NCI-H2171 (cell line): Measurements from ENCODE around the gene PPP1R27.
"Not testable (repeated sequence)": the region's sequence is repeated elsewhere in the genome, so short reads cannot be mapped to it uniquely, and the experiment has no call there.

Experiments
- DNase-seq: peaks from one replicate; lab custom pipeline; 2025; lab: John Stamatoyannopoulos, UW

The PPP1R27 gene

DNA sequence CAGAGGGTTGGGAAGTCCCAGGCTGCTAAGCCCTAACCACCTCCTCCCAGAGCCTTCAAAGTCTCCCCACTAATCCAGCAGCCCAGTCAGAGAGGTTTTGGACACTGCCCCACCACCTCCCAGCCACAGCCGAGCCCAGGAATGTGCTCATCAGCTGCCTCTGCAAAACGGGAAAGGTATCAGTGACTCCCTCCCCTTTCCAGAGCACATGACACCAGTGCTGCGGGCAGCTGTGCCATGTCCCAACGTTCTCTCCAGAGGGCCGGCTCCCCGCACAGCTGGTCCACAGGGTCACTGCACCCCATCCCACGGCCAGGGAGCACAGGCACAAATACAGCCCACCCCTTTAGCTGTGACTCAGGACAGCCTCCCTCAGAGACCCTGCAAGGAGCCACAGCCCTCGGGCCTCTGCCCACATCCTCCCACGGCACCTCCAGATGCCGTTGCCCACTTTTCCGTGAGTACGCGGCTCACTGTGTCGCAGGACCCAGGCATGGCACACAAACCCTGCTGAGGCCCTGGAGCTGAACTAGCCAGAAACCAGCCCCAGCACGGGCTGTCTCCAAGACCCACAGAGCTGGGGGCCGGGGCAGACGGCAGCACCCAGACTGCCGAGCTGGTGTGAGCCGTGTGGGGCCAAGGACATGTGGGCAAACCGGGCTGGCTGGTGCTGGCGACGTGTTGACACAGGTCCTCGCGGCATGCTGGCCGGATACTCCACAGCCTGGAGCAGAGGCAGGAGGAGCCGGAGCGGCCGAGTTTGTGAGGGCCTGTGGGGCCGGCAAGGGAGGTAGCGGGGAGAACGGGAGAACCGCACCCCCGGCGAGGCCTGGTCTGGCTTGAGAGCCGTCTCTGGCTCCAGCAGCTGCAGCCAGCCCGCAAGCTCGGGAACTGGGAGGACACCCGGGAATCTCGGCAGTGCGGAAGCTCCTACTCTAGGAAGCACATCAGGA lies 6.3 kb upstream of the PPP1R27 start:
- no peak for DNase-seq

DNA sequence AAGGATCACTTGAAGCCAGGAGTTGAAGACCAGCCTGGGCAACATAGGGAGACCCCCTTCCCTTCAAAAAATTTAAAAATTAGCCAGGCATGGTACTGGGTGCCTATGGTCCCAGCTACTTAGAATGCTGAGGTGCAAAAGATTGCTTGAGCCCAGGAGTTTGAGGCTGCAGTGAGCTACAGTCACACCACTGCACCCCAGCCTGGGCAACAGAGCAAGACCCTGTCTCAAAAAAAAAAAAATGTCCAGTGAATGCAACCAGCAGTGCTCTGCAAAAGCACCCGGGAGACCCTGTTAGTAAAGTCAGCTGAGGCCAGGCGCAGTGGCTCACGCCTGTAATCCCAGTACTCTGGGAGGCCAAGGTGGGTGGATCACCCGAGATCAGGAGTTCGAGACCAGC lies 5.2 kb upstream of the PPP1R27 start:
- not testable (repeated sequence) for DNase-seq

DNA sequence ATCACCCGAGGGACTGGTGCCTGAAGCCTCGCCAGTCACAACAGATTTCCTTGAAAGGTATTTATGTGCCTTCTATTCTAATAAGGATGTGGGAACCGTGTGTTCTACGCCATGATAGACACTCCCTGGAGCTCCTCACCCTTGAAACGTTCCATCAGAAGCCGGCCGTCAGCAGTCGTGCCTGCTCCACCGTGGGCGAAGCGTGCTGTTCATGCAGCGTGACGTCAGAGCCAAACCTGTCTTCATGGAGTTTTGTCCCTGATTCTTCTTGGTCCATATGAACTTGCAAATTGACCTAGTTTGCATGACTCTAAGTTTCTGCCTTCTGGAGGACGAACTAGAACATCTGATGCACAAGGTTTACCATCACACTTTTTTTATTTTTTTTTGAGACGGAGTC lies 4.5 kb upstream of the PPP1R27 start:
- no peak for DNase-seq

DNA sequence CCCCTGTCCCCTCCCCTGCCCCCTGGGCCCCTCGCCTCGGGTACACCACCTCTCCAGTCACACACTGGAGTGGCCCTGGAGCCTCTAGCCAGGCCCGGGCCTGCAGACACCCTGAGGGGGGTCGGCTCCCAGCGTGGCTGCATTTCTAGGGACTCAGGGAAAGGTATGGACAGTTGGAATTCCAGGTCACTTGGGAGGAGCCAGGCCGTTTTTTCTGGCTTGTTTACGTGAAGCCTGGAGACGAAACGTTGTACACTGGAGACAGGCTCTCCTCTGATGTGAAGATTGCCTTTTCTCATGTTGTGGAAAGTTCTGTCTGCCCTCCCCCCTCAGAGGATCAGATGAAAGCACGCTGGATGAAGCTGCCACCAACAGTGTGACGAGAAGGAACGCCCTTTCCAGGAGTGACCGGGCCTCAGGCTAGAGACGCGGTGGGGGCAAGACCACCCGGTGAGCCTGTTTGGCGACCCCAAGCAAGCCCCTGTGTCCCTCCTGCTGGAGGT lies 4.0 kb upstream of the PPP1R27 start:
- no peak for DNase-seq

DNA sequence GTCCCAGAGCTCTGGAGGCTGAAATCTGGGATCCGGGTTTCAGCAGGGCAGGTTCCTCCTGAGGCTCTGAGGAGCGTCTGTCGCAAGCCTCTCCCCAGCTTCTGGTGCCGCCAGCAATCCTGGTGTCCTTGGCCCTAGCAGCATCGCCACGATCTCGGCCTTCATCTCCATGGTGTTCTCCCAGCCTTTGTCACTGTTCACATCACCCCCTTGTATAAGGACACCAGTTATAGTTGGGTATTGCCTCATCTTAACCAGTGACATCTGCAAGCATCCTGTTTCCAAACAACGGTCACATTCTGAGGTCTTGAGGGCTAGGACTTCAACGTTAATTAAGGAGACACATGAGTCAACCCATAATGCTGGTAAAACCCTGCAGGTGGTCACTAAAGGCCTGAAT lies 2.8 kb upstream of the PPP1R27 start:
- no peak for DNase-seq

DNA sequence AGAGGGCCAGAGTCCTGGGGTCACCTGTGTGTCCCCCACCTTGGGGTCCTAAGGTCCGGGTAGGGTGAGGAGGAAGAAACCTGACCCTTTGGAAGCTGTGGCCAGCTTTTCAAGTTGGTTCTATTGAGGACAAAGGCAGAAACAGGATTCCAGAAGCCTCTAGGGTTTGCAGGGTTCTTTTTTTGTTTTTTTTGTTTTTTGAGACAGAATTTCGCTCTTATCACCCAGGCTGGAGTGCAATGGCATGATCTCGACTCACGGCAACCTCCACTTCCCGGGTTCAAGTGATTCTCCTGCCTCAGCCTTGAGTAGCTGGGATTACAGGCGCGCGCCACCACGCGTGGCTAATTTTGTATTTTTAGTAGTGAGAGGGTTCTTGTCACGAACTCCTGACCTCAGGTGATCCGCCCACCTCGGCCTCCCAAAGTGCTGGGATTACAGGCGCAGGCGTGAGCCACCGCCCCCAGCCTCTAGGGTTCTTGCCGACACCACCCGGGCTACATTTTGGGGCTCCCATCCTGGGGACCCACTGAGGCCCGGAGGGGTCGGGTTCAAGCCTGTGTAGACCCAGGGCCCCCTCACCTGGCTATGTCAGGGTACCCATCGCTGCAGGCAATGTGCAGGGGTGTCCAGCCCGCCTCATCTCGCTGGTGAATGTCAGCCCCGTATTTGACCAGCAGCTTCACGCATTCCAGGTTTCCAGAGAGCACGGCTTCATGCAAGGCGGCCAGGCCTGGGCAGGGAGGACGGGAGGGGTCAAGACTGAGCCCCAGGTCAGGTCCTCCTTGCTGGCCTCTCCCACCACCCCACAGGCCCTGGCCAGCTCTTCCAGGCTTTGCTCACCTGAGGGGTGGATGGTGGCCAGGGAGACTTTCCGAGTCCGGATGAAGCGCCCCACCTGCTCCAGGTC lies 674 bp downstream of the PPP1R27 start:
- DNase-seq = no peak

DNA sequence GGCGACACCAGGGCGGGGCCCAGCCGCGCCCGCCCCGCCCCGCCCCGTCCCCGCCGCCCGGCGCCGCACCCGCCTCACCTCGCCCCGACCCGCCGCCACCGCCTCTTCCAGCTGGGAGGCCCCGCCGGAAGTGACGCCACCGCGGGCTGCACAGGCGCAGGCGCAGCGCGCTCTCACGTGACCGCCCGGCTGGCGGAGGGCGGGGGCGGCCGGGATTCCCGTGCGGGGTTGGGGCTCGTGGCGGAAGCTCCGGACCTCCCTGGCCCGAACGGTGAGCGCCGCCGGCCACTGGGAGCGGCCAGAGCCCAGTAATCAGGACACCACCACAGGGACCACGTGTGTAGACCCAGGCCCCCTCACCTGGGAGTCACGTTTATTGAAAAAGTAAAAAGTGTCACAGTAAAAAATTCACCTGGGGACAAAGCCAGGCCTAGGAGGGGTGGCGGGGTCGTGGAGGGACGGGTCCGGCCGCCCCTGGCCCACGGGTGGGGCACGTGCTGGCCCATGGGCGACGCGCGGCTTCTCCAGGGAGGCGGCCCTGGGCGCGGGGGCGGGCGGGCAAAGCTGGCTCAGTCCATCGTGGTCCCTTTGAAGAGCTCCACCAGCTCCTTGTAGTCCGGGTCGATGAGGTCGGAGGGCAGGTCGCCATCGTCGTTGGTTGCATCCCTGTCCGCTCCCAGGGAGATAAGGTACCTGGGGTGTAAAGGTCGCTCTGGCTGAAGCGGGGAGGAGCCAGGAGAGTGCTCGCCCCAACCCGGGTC lies 1.5 kb downstream of the PPP1R27 start, which contains the start of gene MCRIP1:
TSS of gene MCRIP1 (minus strand) at position 132 of the 761 bp plus-strand sequence. CDS start 8,785 bp downstream, outside the sequence.
- peak; percentile 96 for DNase-seq

DNA sequence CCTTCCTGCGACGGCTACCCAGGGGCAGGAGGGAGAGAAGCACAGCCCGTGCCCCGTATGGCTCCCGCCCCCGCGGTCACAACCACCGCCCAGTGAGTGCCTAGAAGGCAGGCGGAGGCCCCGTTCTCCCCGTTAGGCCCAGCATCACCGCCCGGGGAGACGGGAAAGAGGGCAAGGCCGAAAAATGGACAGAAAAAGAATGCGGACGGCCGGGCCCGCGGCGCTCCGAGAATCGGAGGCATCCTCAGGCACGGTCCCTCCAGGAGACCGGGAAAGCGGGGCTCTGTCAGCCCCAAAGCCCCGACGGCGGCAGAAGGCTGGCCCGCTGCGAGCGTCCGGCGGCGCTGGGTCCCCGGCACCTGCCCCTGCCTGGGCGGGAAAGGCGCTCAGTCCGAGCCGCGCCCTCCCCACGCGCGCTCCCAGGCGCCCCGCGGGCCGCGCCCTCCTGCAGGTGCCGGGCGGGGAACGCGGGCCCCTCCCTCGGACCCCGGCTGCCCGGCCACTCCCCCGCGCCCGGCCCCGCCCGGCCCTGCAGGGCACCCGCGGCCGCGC lies 2.2 kb downstream of the PPP1R27 start:
- DNase-seq = no peak

DNA sequence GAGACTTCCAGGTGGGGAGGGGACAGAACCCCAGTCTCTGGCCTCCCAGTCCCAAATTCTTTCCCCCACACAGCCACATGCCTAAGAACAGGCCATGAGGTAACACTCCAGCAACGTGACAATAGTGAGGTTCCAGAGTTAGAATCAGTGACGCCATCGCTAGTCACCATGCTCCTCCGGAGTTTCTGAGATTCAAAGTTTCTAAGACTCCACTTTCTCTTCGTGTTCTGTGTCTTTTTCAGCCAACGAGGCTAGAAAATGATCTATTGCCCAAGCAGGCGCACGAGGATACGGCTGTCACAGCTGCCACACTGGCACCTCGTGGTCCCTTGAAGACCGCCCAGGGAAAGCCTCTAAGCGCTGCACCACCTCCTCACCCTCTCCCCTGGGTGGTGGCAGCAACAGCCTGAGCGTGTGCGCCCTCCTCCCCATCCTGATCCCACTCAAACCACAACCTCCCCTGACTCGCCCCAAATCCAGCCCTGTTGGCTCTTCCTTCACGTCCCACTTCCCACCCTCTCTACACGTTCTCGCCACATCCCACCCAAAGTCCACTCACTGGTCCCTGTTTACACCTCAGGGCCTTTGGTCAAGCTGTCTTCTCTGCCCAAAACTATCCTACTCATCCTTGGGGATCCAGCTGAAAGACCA lies 2.8 kb downstream of the PPP1R27 start:
- no peak for DNase-seq

DNA sequence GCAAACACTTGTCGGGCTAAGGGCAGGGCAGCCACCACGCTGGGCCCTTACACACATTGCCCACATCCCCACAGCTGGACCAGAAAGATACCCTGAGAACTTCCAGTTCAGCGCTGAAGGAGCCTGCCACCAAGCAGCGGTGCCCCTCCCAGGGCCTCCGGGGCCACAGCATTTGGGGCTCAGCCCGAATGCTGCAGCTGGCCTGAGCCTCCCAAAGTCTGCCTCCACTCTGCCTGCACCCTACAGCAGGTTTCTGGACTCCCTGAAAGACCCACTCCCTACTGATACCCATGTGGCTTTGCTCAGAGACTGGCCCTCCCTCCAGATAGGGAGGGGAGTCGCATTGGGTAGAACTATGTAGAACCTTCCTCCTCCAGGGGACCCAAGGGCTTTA lies 3.3 kb downstream of the PPP1R27 start:
- no peak for DNase-seq

DNA sequence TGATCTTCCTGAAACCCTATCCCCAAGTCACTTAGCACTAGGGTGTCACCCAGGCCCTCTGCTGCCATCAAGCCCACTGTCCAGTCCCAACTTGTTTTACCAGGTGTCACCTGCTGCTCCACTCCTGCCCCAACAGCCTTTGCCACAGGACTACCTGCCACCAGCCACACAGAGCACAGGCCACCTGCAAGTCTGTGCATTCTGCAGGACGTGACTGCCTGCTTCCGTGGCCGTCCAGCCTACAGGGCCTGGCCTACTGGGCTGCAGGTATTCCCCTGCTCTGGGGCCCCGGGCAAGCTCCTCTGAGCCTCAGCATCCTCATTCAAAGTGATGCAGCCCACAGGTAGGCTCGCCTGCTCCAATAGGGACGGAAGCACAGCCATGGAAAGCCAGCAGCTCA lies 5.0 kb downstream of the PPP1R27 start:
- DNase-seq = no peak

DNA sequence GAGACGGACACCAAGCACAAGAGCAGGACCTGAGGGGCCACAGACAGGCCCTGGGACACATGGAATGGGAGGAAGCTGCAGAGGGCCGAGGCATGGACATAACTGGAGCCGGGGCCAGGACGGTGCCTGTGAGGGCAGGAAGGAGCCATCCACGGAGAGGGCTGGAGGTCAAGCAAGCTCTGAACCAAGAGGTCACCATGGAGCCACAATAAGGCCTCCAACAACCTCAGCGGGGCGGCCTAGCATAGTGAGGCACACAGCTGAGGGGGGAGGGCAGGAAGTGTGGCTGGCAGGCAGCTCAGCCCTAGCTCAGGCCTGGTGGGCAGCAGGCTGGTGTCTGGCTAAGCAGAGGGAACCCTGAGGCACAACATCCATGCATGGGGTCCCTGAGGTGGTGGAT lies 6.2 kb downstream of the PPP1R27 start:
- no peak for DNase-seq

DNA sequence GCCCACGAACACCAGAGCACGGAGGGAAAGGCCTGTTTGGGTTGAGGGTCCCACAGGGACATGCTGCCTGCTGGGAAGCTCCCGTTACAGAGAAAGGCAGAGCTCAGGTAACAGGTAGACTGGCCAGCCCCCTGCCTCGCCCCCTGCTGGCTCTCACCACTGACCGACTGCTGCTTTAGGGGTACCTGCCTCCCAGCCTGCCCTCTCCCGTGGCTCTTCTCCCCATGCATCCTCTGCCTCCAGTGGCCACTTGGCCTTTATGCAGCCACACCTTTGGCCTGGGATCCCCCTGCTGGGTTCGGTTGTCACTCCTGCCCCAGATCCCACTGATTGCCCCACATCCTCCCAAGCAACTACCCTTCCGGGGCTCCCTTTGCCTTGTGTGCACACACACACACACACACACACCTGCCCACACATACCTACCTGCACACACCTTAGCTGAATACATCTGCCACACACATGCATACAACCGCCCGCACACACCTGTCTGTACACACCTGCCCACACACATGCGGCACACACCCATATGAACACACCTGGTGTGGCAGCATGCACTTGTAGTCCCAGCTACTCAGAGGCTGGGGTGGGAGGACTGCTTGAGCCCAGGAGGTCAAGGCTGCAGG lies 8.9 kb downstream of the PPP1R27 start:
- DNase-seq = no peak

DNA sequence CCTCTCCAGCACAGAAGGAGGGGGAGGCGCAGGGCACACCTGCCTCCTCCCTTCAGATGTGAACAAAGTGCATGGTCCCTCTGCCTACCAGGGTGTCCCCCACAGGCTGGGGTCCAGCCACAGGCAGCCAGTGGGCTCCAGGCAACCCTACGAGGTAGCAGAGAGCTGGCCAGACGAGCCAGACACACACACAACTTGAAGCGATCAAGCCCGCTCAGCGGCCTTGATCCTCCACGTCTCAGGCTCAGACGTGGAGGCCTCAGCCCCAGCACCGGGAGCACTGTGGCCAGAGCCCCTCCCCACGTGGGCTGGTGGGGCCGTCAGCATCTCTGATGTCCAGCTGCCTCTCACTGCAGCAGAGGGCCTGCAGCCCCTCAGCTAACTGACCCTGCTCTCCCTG lies 10.3 kb downstream of the PPP1R27 start:
- DNase-seq = no peak

DNA sequence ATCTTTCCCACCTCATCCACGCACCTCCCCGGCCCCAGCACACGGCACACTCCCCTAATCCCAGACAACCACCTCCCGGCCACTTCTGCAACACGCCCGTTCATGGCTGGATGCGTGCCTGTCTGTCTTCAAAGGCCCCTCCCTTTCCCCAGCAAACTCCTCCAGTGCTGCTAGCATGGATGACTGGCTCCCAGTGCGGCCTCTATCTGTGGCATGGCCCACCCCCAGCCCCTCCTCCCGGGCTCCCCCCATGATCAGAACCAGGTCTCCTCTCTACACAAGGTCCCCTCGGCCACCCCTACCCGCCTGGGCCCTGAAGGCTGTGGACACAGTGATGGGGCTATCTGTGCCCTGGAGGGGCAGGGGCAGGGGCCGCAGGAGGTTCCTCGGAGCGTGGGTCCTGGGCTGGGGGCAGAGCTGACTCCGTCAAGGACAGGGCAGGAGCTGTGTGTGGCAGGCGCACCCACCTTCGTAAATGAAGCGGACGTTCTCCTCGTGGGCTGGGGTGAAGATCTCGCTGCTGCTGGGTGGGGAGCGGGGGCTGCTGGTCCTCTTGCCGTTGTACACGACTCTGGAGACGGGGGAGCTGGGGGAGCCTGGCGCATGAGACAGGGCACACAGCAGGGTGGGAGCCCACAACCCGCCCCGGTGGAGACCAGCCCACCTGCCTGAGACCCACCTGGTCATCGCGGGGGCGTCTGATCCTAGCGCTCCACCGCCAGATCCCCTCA lies 10.9 kb downstream of the PPP1R27 start:
- no peak for DNase-seq

DNA sequence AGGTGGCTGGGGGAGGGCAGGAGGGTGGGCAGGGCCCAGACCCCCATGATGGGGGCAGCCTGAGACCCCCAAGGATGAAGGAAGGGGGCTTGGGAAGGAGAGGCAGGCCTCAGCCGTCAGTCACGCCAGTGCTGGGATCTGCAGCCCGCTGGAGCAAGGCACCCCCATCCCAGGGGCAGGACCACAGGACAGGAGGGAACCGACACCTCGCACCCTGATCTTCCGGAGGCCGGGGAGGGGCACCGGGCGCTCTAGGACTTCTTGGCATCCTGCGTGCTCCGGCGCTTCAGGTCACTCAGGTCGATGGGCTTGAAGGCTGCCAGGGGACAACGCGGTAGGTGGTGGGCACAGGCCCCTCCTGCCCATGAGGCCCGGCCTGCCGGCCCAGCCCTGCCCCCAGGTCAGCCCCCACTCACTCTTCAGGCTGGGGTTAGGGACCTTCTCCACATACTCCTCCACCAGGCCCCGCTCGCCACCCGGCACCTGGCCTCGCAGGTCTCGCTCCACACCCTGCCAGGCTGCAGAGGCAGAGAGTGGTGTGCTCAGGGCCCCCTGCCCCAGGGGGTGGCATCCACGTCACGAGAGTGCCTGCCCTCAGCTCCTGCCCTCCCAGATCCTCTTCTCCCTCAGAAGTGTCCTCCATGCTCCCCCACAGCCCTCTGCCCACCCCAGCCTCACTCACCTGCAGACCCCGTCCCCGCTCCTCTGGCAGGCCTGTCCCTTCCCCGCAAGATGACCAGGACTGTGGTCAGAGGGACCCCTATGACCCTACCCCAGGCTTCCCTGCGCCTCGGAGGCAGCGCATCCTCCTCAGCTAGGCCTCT lies 11.6 kb downstream of the PPP1R27 start:
- no peak for DNase-seq

DNA sequence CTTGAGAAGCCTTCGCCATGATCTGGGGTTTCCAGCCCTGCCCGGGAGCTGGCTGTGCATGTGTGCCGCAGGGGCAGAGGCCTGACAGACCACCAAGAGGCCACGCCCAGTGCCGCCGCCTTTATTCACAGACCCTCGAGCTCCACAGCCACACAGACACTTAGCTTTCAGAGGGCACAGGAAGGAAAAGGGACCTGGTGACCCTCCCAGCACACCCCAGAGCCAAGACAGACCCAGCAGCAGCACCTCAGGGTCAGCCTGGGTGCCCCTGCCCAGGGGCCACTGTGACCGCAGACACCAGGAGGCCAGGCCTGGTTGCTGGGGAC lies 12.6 kb downstream of the PPP1R27 start:
- DNase-seq = no peak

DNA sequence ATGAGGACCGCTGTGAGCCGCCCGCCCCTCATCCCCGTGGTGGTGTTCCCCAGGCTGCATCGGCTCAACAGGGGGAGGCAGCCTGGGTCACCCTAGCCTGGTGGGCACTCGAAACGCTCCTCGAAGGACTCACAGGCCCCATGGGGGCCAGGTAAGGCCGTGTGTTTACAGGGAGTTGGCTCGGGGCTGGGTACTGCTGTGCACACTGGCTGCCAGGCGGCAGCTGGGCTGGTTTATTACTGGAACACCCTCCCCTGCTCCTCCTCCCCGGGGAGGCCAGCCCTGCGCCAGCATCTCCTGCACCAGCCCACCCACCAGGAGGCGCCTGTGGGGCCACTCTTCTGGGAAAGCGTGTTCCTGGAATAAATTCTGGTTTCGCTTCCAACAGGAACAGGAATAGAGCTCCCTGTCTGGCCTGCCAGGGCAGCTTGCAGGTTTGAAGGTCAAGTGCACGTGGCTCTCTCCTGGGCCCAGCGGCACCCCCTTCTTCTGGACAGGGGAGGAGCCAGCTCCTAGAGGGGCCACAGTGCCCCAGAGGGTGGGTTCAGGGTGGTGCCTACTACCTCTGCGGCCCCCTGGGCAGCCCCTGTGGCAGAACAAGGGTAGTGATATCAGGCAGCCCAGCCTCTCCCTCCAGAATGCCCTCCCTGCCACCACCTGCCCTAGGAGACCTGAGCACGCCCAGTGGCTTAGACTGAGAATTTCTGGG lies 13.1 kb downstream of the PPP1R27 start:
- DNase-seq = peak; percentile 89
